HFF-Myc (cell line): ENCODE results near the gene TAP1.
A peak's percentile ranks its signal among the peaks of the same experiment; 100 is the strongest.

Source experiments
- DNase-seq: peaks from one replicate; pipeline ENCODE4 v3.0.0-alpha.2; 2011; ENCODE audit warnings: low read depth; ENCODE audit errors: extremely low read depth
- H3K4me3 ChIP-seq: replicated peaks from 2 replicates; pipeline ENCODE4 v1.5.1; 2011; ENCODE audit warnings: low read depth, mild to moderate bottlenecking, control low read depth, low read length
- CTCF ChIP-seq: IDR thresholded peaks from 2 replicates; pipeline ENCODE4 v1.5.1; 2012; ENCODE audit warnings: mild to moderate bottlenecking, low read depth, low read length, control low read depth; ENCODE audit errors: missing control alignments

The TAP1 gene

GRCh38 chr6:32844839-32845383 is 8.6 kb downstream of the TAP1 start:
- no peak for DNase-seq
- peak overlapping the region; percentile 59 for H3K4me3 ChIP-seq
- no peak for TF ChIP-seq CTCF

- no peak for TF ChIP-seq CTCF
- peak within 1 kb of the TSS; percentile 59 for H3K4me3 ChIP-seq
- peak; percentile 77 for DNase-seq
Measured at GRCh38 chr6:32843979-32844838, 9.3 kb downstream of the TAP1 start, which contains the start of gene PSMB8. TSS of gene PSMB8 (minus strand) at chr6:32844047. CDS start at chr6:32843996, 51 bp downstream.

GRCh38 chr6:32843331-32843978 is 10.0 kb downstream of the TAP1 start:
- DNase-seq: no peak

GRCh38 chr6:32842690-32843089 is 10.8 kb downstream of the TAP1 start:
- no peak for DNase-seq
- no peak overlapping the region for H3K4me3 ChIP-seq
- TF ChIP-seq CTCF: no peak

More at GRCh38 chr6:32843331-32843978, 10.0 kb downstream of the TAP1 start:
- H3K4me3 ChIP-seq: peak overlapping the region; percentile 59
- no peak for TF ChIP-seq CTCF

GRCh38 chr6:32842021-32842650 is 11.4 kb downstream of the TAP1 start:
- DNase-seq: no peak
- no peak overlapping the region for H3K4me3 ChIP-seq
- TF ChIP-seq CTCF: no peak

GRCh38 chr6:32840604-32841246 is 12.8 kb downstream of the TAP1 start:
- no peak overlapping the region for H3K4me3 ChIP-seq
- DNase-seq: no peak
- no peak for TF ChIP-seq CTCF
